Measurements from ENCODE around the gene RIOK3. TPM values are rescaled to one million over a fixed set of nuclear protein-coding genes. Genes with fewer than 3 reads are reported as not detected.

The RIOK3 gene
- total RNA-seq, 1 experiment from 2014 or later: 42.5 TPM

- TF ChIP-seq CTCF (IDR thresholded peaks at IDR 0.05 in 2 of 3, conservative IDR thresholded peaks at IDR 0.05 in 1 of 3; ENCODE audit: borderline replicate concordance in 1 of 3, insufficient read depth in 1 of 3, low read depth in 2 of 3, low read length in 2 of 3) (no peak), POLR2AphosphoS5 (IDR thresholded peaks at IDR 0.05; ENCODE audit: low read depth, low read length) (no peak)
Measured at GRCh38 chr18:23498117-23498516, 45.0 kb downstream of the RIOK3 start (continued).

- Histone ChIP-seq H3K27me3 (ENCODE audit: insufficient read depth, low read length) (no peaks in the 10 kb centered on the region), H3K9me3 (ENCODE audit: control insufficient read depth in 1 of 2, insufficient read depth in 1 of 2, low read depth in 1 of 2, low read length in 2 of 2) (no peaks in the 10 kb centered on the region), H3K36me3 (ENCODE audit: control insufficient read depth in 1 of 2, insufficient read depth in 2 of 2, low read length in 2 of 2) (no peaks in the 10 kb centered on the region), H3K27ac (ENCODE audit: low read depth, low read length) (no peak overlapping the region), H3K9ac (ENCODE audit: low read length) (no peak overlapping the region), H3K79me2 (ENCODE audit: insufficient read depth, low read length) (peaks cover 3% of the 10 kb centered on the region; the same call in 1 of the 2 replicates), H3K4me2 (ENCODE audit: low read length) (no peak overlapping the region), H3K4me1 (ENCODE audit: control insufficient read depth in 1 of 2, insufficient read depth in 2 of 2, low read length in 2 of 2) (peaks cover 9 to 27% of the 10 kb centered on the region in 2 experiments), H2AFZ (ENCODE audit: low read depth, low read length, poor library complexity, severe bottlenecking) (peak overlapping the region; percentile 57), H4K20me1 (ENCODE audit: insufficient read depth) (no peaks in the 10 kb centered on the region), H3K9me2 (ENCODE audit: insufficient read depth) (no peaks in the 10 kb centered on the region), H3K4me3 (replicated peaks in 1 of 2; ENCODE audit: low read depth in 1 of 2, low read length in 2 of 2) (no peak overlapping the region)
- TF ChIP-seq POLR2AphosphoS5 (IDR thresholded peaks at IDR 0.05; ENCODE audit: low read depth, low read length) (no peak), CTCF (IDR thresholded peaks at IDR 0.05 in 2 of 3, conservative IDR thresholded peaks at IDR 0.05 in 1 of 3; ENCODE audit: borderline replicate concordance in 1 of 3, insufficient read depth in 1 of 3, low read depth in 2 of 3, low read length in 2 of 3) (peak; percentile 69 to 98 (median 97); a peak in 5 of 6 replicates), RAD21 (IDR thresholded peaks at IDR 0.05; ENCODE audit: low read depth) (peak; percentile 80)
- POLR2A ChIA-PET: interaction anchor here (1.3 kb wide), 1 partner anchor 212 kb away, joined by 3 read pairs; no protein-coding TSS in a partner anchor
- RAD21 ChIA-PET (ENCODE audit: low non-redundant PET in 1 of 2, low total read pairs in 2 of 2, uncharacterized antibody in 2 of 2, unreplicated experiment in 2 of 2): interaction anchor here (1.2 to 1.3 kb wide), 2 partner anchors 204 kb away, joined by 6 to 7 read pairs; no protein-coding TSS in a partner anchor
- no TSS peak for BruUV-seq (replicated peaks)
- peak; percentile 59 for DNase-seq (ENCODE audit: low read depth, low spot score)
- peak; percentile 64 for ATAC-seq
- CTCF ChIA-PET: interaction anchor here (0.6 to 1.6 kb wide), 18 partner anchors 11 to 700 kb away, joined by 3 to 19 read pairs (median 4); no protein-coding TSS in a partner anchor
- intact Hi-C loops (cut with micrococcal nuclease): loop anchor here (1.0 to 10.0 kb wide), 4 partner anchors 88 to 616 kb away; partner anchors contain the start of gene NPC1
Measured at GRCh38 chr18:23498877-23499276, 45.8 kb downstream of the RIOK3 start.

All from HCT116 (cell line).